Endothelial cell of umbilical vein (primary cell): ENCODE measurements around the gene GPX7. TPM values are rescaled to one million over a fixed set of nuclear protein-coding genes. Genes with fewer than 3 reads are reported as not detected.

Experiments used
- BruUV-seq: library from RNA; stranded (reverse); fragments of 400-500 nt; replicated peaks from 2 replicates; lab custom pipeline; 2021; lab: Mats Ljungman, UMichigan
- CTCF ChIA-PET: fragments of 300-600, 350-600 bp; sonication (Branson Sonifier 250); formaldehyde crosslinking; loops from one replicate; lab custom pipeline; 2021; ENCODE audit warnings: antibody characterized with exemption, inconsistent platforms; lab: Charles Lee
- POLR2A ChIA-PET: fragments of 300-600, 350-600 bp; sonication (Branson Sonifier 250); formaldehyde crosslinking; loops from one replicate; lab custom pipeline; 2021; ENCODE audit warnings: antibody characterized with exemption, inconsistent platforms; lab: Charles Lee
- DNase-seq: peaks from one replicate; pipeline ENCODE4 v3.0.0-alpha.2; 2011; ENCODE audit warnings: low read depth, low spot score
- FAIRE-seq: peaks from 2 replicates; lab custom pipeline; 2011; peaks lifted over from hg19 to GRCh38; lab: Jason Lieb, UNC
- H2AFZ ChIP-seq: 2 replicates; pipeline ENCODE4 v1.6.0; 2012; ENCODE audit warnings: low read depth, low read length, control low read depth, inconsistent platforms
- H3K27ac ChIP-seq: 2 replicates; pipeline ENCODE4 v1.5.1; 2011; ENCODE audit warnings: low read depth, mild to moderate bottlenecking, control low read depth, low read length, moderate library complexity; ENCODE audit not compliant: insufficient read depth
- H3K27me3 ChIP-seq, 2 experiments: 2 replicates each; pipeline versions ENCODE4 v1.6.0 to v1.6.1; 2011; ENCODE audit warnings: low read length in 2 of 2, mixed read lengths in 1 of 2; ENCODE audit not compliant: control insufficient read depth in 2 of 2, insufficient read depth in 2 of 2
- H3K36me3 ChIP-seq, 2 experiments: 2 replicates in 1 of 2; 3 replicates in 1 of 2; pipeline ENCODE4 v1.5.1; 2011; ENCODE audit warnings: low read length in 2 of 2, mild to moderate bottlenecking in 1 of 2, moderate library complexity in 1 of 2; ENCODE audit not compliant: control insufficient read depth in 2 of 2, insufficient read depth in 2 of 2; ENCODE audit errors: extremely low read depth in 1 of 2
- H3K4me1 ChIP-seq: 3 replicates; pipeline ENCODE4 v1.5.1; 2011; ENCODE audit warnings: mild to moderate bottlenecking, low read length; ENCODE audit not compliant: control insufficient read depth, insufficient read depth; ENCODE audit errors: extremely low read depth
- H3K4me2 ChIP-seq: 2 replicates; pipeline ENCODE4 v1.6.1; 2011; ENCODE audit warnings: low read length, control low read depth, mixed read lengths; ENCODE audit not compliant: insufficient read depth
- H3K4me3 ChIP-seq, 3 experiments: fragments of 200-600 bp in 1 of 3; sonication (generic), shearing (Covaris generic) in 1 of 3; replicated peaks in 1 of 3; 2 replicates each; pipeline ENCODE4 v1.5.1; 2011 to 2016; ENCODE audit warnings: control low read depth in 3 of 3, low read length in 3 of 3, mild to moderate bottlenecking in 2 of 3, inconsistent platforms in 1 of 3, low read depth in 1 of 3, moderate library complexity in 1 of 3; ENCODE audit not compliant: insufficient read depth in 1 of 3
- H3K79me2 ChIP-seq: 2 replicates; pipeline ENCODE4 v1.6.0; 2012; ENCODE audit warnings: low read length, inconsistent platforms; ENCODE audit not compliant: control insufficient read depth, insufficient read depth
- H3K9ac ChIP-seq: replicated peaks from 2 replicates; pipeline ENCODE3; 2011; ENCODE audit warnings: low read length, control low read depth; ENCODE audit not compliant: insufficient read depth; ENCODE audit errors: extremely low read depth
- H3K9me1 ChIP-seq: replicated peaks from 3 replicates; pipeline ENCODE4 v1.6.0; 2011; ENCODE audit warnings: mild to moderate bottlenecking, low read length; ENCODE audit not compliant: control insufficient read depth, insufficient read depth; ENCODE audit errors: extremely low read depth
- H3K9me3 ChIP-seq: replicated peaks from 2 replicates; pipeline ENCODE4 v1.5.1; 2012; ENCODE audit warnings: low read length, inconsistent platforms; ENCODE audit not compliant: control insufficient read depth, insufficient read depth
- H4K20me1 ChIP-seq: replicated peaks from 2 replicates; pipeline ENCODE3; 2011; ENCODE audit warnings: mild to moderate bottlenecking, low read length; ENCODE audit not compliant: control insufficient read depth, insufficient read depth; ENCODE audit errors: extremely low read depth
- CTCF ChIP-seq, 2 donors: IDR thresholded peaks; 1 replicate in 1 of 2; 2 replicates in 1 of 2; pipeline ENCODE4 v1.5.1; 2011; ENCODE audit warnings: low read length in 2 of 2, mild to moderate bottlenecking in 2 of 2, moderate library complexity in 2 of 2, control low read depth in 1 of 2, inconsistent platforms in 1 of 2, low read depth in 1 of 2; ENCODE audit not compliant: insufficient read depth in 1 of 2; ENCODE audit errors: extremely low read depth in 1 of 2
- EZH2 ChIP-seq: IDR thresholded peaks from 2 replicates; pipeline ENCODE4 v1.6.1; 2012; ENCODE audit warnings: borderline replicate concordance, low read depth, mild to moderate bottlenecking, moderate library complexity, low read length, inconsistent platforms; ENCODE audit not compliant: severe bottlenecking
- FOS ChIP-seq: IDR thresholded peaks from 2 replicates; pipeline ENCODE4 v1.6.1; 2011; ENCODE audit warnings: mild to moderate bottlenecking, low read length, moderate library complexity, borderline replicate concordance; ENCODE audit not compliant: insufficient read depth
- GATA2 ChIP-seq: IDR thresholded peaks from 2 replicates; pipeline ENCODE4 v1.7.0; 2011; ENCODE audit warnings: low read depth, mild to moderate bottlenecking, moderate library complexity, mixed read lengths, low read length; ENCODE audit not compliant: insufficient read length, insufficient read depth
- JUN ChIP-seq: IDR thresholded peaks from 2 replicates; pipeline ENCODE4 v1.6.1; 2011; ENCODE audit warnings: borderline replicate concordance, low read depth; ENCODE audit not compliant: insufficient read length, insufficient read depth
- MAX ChIP-seq: IDR thresholded peaks from 2 replicates; pipeline ENCODE4 v1.6.1; 2011; ENCODE audit not compliant: insufficient read depth, insufficient read length
- MYC ChIP-seq: IDR thresholded peaks from one replicate; pipeline ENCODE4 v1.6.1; 2011; ENCODE audit warnings: mild to moderate bottlenecking, low read depth, low read length
- POLR2A ChIP-seq: IDR thresholded peaks from 2 replicates; pipeline ENCODE4 v1.6.1; 2012; ENCODE audit warnings: low read depth, mild to moderate bottlenecking, control low read depth, low read length
- POLR2AphosphoS5 ChIP-seq: IDR thresholded peaks from 2 replicates; pipeline ENCODE4 v1.6.1; 2012; ENCODE audit warnings: low read depth, mild to moderate bottlenecking, control low read depth, low read length, moderate library complexity; ENCODE audit not compliant: insufficient read depth
- dilution Hi-C: fragments of 300-500 bp; cut with MboI; formaldehyde crosslinking; loops from one replicate; pipeline ENCODE4 v1.15.0; 2019; ENCODE audit warnings: low sequenced_read_pairs; ENCODE audit not compliant: extremely low pct_ligation_motif_present
- intact Hi-C: fragments of 100-400 bp; cut with micrococcal nuclease; formaldehyde crosslinking; loops from one replicate; pipeline ENCODE4 v1.10.0; 2022
- polyA plus RNA-seq, 4 experiments: library from polyadenylated mRNA; depleted of rRNA in 3 of 4; stranded (reverse) in 3 of 4; unstranded in 1 of 4; fragments of >200 nt; gene quantifications; 2 replicates each; pipeline versions ENCODE4 v1.2.1 to v1.2.3, GENCODE V29; 2011 to 2012; ENCODE audit warnings: missing spikeins in 1 of 4
- total RNA-seq: library from RNA; stranded (reverse); gene quantifications from 2 replicates; pipeline ENCODE4 v1.2.3, GENCODE V29; 2021

The GPX7 gene
- total and polyA plus RNA-seq, 2 donors (not counting 3 experiments of a cell fraction or from before 2014, with no cell fraction given): 8.9 to 25.7 TPM

- CTCF ChIA-PET: no interaction called here
- Histone ChIP-seq H3K4me3 (no peak overlapping the region), H3K79me2 (no peaks in the 10 kb centered on the region), H3K9ac (no peak overlapping the region), H3K36me3 (no peaks in the 10 kb centered on the region), H3K27ac (no peak overlapping the region), H3K9me1 (no peaks in the 10 kb centered on the region), H3K4me2 (no peak overlapping the region), H2AFZ (no peak overlapping the region), H3K4me1 (no peaks in the 10 kb centered on the region), H3K27me3 (no peaks in the 10 kb centered on the region), H3K9me3 (no peaks in the 10 kb centered on the region), H4K20me1 (no peaks in the 10 kb centered on the region)
- DNase-seq: no peak
- dilution Hi-C loops: no loop called here
- TF ChIP-seq JUN (no peak), POLR2AphosphoS5 (no peak), CTCF (IDR thresholded peaks at IDR 0.05; ENCODE audit: extremely low read depth in 1 of 2, insufficient read depth in 1 of 2, low read depth in 1 of 2, low read length in 2 of 2) (no peak)
- POLR2A ChIA-PET: no interaction called here
- FAIRE-seq: no peak
- no TSS peak for BruUV-seq
- intact Hi-C loops: no loop called here
These were observed 39.4 kb upstream of the GPX7 start for GRCh38 chr1:52562766-52563165.

GRCh38 chr1:52567943-52568342 lies 34.2 kb upstream of the GPX7 start:
- Histone ChIP-seq H3K27me3 (no peaks in the 10 kb centered on the region), H2AFZ (no peak overlapping the region), H3K9ac (no peak overlapping the region), H3K4me1 (peaks cover 10% of the 10 kb centered on the region), H3K27ac (no peak overlapping the region), H3K36me3 (no peaks in the 10 kb centered on the region), H3K9me1 (no peaks in the 10 kb centered on the region), H4K20me1 (no peaks in the 10 kb centered on the region), H3K4me3 (no peak overlapping the region), H3K4me2 (no peak overlapping the region), H3K9me3 (no peaks in the 10 kb centered on the region), H3K79me2 (no peaks in the 10 kb centered on the region)
- ChIA-PET CTCF (interaction anchor here (1.0 to 1.4 kb wide), 2 partner anchors 11 to 59 kb away, joined by 3 to 4 read pairs; no protein-coding TSS in a partner anchor), POLR2A (interaction anchor here (1.0 kb wide), 1 partner anchor 15 kb away, joined by 4 read pairs; the partner anchor contains the start of gene TUT4)
- BruUV-seq: no TSS peak
- TF ChIP-seq POLR2A (no peak), CTCF (IDR thresholded peaks at IDR 0.05; ENCODE audit: extremely low read depth in 1 of 2, insufficient read depth in 1 of 2, low read depth in 1 of 2, low read length in 2 of 2) (no peak), FOS (no peak), MAX (no peak), GATA2 (no peak), POLR2AphosphoS5 (no peak), JUN (no peak), MYC (no peak), EZH2 (no peak)
- no peak for DNase-seq
- dilution Hi-C loops: no loop called here
- FAIRE-seq: no peak
- intact Hi-C loops: no loop called here
